HCT116 (cell line): ENCODE results near the gene FHIT.

Source experiments
- ELF1 ChIP-seq: IDR thresholded peaks from 2 replicates; pipeline ENCODE4 v1.6.1; 2012; ENCODE audit warnings: low read depth, borderline replicate concordance
- EZH2 ChIP-seq: fragments of 200-600 bp; sonication (generic); IDR thresholded peaks from 2 replicates; pipeline ENCODE4 v1.6.1; 2017; ENCODE audit warnings: antibody characterized with exemption, mixed run types
- MAX ChIP-seq: IDR thresholded peaks from 2 replicates; pipeline ENCODE4 v1.6.1; 2012
- POLR2A ChIP-seq: IDR thresholded peaks from 2 replicates; pipeline ENCODE4 v1.7.0; 2011; ENCODE audit warnings: borderline replicate concordance; ENCODE audit not compliant: insufficient read depth, insufficient read length; ENCODE audit errors: extremely low read depth
- POLR2AphosphoS5 ChIP-seq: IDR thresholded peaks from 2 replicates; pipeline ENCODE4 v1.6.1; 2011; ENCODE audit warnings: mild to moderate bottlenecking, low read depth, low read length, moderate library complexity
- REST ChIP-seq: IDR thresholded peaks from 2 replicates; pipeline ENCODE4 v1.6.1; 2012; ENCODE audit warnings: low read depth
- SIN3A ChIP-seq: IDR thresholded peaks from 2 replicates; pipeline ENCODE4 v1.6.1; 2012; ENCODE audit warnings: low read depth
- SRF ChIP-seq: IDR thresholded peaks from 2 replicates; pipeline ENCODE4 v1.6.1; 2012; ENCODE audit warnings: low read depth
- TCF7L2 ChIP-seq: IDR thresholded peaks from 2 replicates; pipeline ENCODE4 v1.7.0; 2011; ENCODE audit warnings: borderline replicate concordance, inconsistent platforms; ENCODE audit not compliant: insufficient read depth, insufficient read length; ENCODE audit errors: extremely low read depth
- ZNF274 ChIP-seq: fragments of 200-500 bp; sonication (Bioruptor generic); IDR thresholded peaks from 2 replicates; pipeline ENCODE4 v1.6.1; 2014; ENCODE audit warnings: mild to moderate bottlenecking, low read depth, low read length, inconsistent platforms
- TF ChIP-seq, protein P1 (sequence below), 3 experiments: fragments of 200-600 bp in 1 of 3; sonication (generic) in 1 of 3; IDR thresholded peaks in 2 of 3; conservative IDR thresholded peaks in 1 of 3; 2 replicates each; pipeline ENCODE4 v1.5.1; 2012 to 2017; ENCODE audit warnings: low read depth in 2 of 3, low read length in 2 of 3, antibody characterized with exemption in 1 of 3, borderline replicate concordance in 1 of 3, control low read depth in 1 of 3, mild to moderate bottlenecking in 1 of 3, mixed read lengths in 1 of 3, mixed run types in 1 of 3, moderate library complexity in 1 of 3; ENCODE audit not compliant: insufficient read depth in 1 of 3
- TF ChIP-seq, protein P2 (sequence below): IDR thresholded peaks from 2 replicates; pipeline ENCODE4 v1.6.1; 2011; ENCODE audit warnings: mild to moderate bottlenecking, low read length, moderate library complexity; ENCODE audit not compliant: insufficient replicate concordance; ENCODE audit errors: extremely low read depth

- TF ChIP-seq POLR2A (no peak), POLR2AphosphoS5 (no peak), MAX (no peak), SRF (no peak), SIN3A (no peak), TCF7L2 (no peak), ZNF274 (no peak), ELF1 (no peak), EZH2 (no peak), REST (no peak)
- TF ChIP-seq, protein P1, sequence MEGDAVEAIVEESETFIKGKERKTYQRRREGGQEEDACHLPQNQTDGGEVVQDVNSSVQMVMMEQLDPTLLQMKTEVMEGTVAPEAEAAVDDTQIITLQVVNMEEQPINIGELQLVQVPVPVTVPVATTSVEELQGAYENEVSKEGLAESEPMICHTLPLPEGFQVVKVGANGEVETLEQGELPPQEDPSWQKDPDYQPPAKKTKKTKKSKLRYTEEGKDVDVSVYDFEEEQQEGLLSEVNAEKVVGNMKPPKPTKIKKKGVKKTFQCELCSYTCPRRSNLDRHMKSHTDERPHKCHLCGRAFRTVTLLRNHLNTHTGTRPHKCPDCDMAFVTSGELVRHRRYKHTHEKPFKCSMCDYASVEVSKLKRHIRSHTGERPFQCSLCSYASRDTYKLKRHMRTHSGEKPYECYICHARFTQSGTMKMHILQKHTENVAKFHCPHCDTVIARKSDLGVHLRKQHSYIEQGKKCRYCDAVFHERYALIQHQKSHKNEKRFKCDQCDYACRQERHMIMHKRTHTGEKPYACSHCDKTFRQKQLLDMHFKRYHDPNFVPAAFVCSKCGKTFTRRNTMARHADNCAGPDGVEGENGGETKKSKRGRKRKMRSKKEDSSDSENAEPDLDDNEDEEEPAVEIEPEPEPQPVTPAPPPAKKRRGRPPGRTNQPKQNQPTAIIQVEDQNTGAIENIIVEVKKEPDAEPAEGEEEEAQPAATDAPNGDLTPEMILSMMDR (IDR thresholded peaks at IDR 0.05 in 2 of 3, conservative IDR thresholded peaks at IDR 0.05 in 1 of 3; ENCODE audit: borderline replicate concordance in 1 of 3, insufficient read depth in 1 of 3, low read depth in 2 of 3, low read length in 2 of 3) = no peak
- TF ChIP-seq, protein P2, sequence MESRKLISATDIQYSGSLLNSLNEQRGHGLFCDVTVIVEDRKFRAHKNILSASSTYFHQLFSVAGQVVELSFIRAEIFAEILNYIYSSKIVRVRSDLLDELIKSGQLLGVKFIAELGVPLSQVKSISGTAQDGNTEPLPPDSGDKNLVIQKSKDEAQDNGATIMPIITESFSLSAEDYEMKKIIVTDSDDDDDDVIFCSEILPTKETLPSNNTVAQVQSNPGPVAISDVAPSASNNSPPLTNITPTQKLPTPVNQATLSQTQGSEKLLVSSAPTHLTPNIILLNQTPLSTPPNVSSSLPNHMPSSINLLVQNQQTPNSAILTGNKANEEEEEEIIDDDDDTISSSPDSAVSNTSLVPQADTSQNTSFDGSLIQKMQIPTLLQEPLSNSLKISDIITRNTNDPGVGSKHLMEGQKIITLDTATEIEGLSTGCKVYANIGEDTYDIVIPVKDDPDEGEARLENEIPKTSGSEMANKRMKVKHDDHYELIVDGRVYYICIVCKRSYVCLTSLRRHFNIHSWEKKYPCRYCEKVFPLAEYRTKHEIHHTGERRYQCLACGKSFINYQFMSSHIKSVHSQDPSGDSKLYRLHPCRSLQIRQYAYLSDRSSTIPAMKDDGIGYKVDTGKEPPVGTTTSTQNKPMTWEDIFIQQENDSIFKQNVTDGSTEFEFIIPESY = no peak
Observed at GRCh38 chr3:59978979-59979378, 1272.3 kb downstream of the FHIT start.
